ENCODE measurements around the gene SMG6. TPM values are rescaled to one million over a fixed set of nuclear protein-coding genes. Genes with fewer than 3 reads are reported as not detected.
"Not testable (repeated sequence)": the region's sequence is repeated elsewhere in the genome, so short reads cannot be mapped to it uniquely, and the experiment has no call there.

Gene SMG6
- total RNA-seq, 1 experiment from 2014 or later = 36.1 TPM

DNA sequence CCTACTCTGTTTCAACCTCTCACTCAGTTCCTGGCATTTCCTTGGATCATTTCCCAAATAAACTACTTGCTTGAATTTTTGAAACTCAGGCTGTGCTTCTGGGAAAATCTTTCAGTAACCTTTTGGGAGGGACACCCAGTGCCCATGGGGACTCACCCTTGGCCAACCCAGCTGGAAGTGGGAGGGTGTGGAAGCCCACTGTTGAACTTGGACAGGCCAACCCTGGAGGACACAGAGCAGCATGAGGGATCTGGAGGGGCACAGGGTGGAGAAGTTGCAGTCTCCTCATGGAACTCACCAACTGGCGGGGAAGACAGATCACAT, 289.6 kb downstream of the SMG6 start:
- H3K4me3 ChIP-seq (ENCODE audit: low read depth, low read length, poor library complexity, severe bottlenecking) = no peak overlapping the region
- POLR2A ChIA-PET (ENCODE audit: low non-redundant PET) = no interaction called here
- DNase-seq (ENCODE audit: low spot score) = no peak

DNA sequence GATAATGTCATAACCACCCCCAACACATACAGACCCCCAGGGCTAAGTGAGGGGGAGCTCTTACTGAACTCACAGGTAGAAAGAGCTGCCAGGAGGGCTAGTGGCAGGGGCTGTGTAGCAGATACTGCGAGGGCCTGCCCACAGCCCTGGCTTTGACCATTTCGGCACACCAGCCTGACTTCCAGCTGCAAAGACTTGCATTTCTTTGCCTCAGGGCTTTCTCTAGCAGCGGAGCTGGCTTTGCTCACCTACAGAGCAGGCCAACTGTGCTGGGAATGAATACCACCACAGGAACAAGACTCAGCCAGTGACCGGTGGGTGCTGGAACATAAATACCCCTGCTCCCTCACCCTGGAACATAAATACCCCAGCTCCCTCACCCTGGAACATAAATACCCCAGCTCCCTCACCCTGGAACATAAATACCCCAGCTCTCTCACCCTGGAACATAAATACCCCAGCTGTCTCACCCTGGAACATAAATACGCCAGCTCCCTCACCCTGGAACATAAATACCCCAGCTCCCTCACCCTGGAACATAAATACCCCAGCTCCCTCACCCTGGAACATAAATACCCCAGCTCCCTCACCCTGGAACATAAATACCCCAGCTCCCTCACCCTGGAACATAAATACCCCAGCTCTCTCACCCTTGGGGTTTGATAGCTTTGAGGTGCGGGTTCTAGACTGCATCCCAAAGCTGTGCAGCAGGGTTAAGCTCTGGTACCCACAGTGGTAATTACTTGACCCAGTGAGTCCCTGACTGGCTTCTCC, 290.2 kb downstream of the SMG6 start:
- intact Hi-C loops (cut with micrococcal nuclease; ENCODE audit: unreplicated experiment); BruUV-seq (replicated peaks): not testable (repeated sequence)

More for the DNA sequence above, 289.6 kb downstream of the SMG6 start:
- H3K27ac ChIP-seq (ENCODE audit: low read depth, low read length, poor library complexity, severe bottlenecking) = no peak overlapping the region
- H3K27me3 ChIP-seq (replicated peaks; ENCODE audit: insufficient read depth, low read depth, low read length, poor library complexity) = no peaks in the 10 kb centered on the region
- BruUV-seq (replicated peaks) = no TSS peak
- CTCF ChIA-PET = no interaction called here
- intact Hi-C loops (cut with micrococcal nuclease; ENCODE audit: unreplicated experiment) = no loop called here
- H3K4me1 ChIP-seq (ENCODE audit: insufficient read depth, low read length, poor library complexity, severe bottlenecking) = peaks cover 10% of the 10 kb centered on the region
- H3K9me3 ChIP-seq (ENCODE audit: low read depth, low read length, poor library complexity, severe bottlenecking) = no peaks in the 10 kb centered on the region
- H3K36me3 ChIP-seq (ENCODE audit: insufficient read depth, low read length, poor library complexity, severe bottlenecking) = no peaks in the 10 kb centered on the region
- no peak for TF ChIP-seq EZH2 (IDR thresholded peaks at IDR 0.05; ENCODE audit: borderline replicate concordance, low read depth, low read length, poor library complexity, severe bottlenecking)
- TF ChIP-seq, protein P1, sequence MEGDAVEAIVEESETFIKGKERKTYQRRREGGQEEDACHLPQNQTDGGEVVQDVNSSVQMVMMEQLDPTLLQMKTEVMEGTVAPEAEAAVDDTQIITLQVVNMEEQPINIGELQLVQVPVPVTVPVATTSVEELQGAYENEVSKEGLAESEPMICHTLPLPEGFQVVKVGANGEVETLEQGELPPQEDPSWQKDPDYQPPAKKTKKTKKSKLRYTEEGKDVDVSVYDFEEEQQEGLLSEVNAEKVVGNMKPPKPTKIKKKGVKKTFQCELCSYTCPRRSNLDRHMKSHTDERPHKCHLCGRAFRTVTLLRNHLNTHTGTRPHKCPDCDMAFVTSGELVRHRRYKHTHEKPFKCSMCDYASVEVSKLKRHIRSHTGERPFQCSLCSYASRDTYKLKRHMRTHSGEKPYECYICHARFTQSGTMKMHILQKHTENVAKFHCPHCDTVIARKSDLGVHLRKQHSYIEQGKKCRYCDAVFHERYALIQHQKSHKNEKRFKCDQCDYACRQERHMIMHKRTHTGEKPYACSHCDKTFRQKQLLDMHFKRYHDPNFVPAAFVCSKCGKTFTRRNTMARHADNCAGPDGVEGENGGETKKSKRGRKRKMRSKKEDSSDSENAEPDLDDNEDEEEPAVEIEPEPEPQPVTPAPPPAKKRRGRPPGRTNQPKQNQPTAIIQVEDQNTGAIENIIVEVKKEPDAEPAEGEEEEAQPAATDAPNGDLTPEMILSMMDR (conservative IDR thresholded peaks at IDR 0.05; ENCODE audit: low read depth, low read length) = no peak

DNA sequence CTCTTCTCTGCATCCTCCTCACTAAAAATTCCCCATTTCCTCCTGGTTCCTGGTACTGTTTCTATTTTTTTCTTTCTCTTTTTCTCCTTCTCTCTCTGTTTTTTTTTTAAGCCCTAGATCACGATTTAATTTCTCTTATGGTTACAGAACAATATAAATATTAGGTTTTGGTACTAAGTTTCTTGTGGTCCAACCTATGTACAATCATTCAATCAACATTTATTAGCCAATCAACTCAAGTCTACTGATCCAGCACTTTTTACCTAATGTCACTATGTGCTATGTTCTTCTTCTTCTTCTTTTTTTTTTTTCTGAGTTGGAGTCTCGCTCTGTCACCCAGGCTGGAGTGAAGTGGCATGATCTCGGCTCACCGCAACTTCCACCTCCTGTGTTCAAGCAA, 291.1 kb downstream of the SMG6 start:
- H3K4me1 ChIP-seq (ENCODE audit: insufficient read depth, low read length, poor library complexity, severe bottlenecking) = peaks cover 10% of the 10 kb centered on the region
- no peak for DNase-seq (ENCODE audit: low spot score)
- no TSS peak for BruUV-seq (replicated peaks)
- TF ChIP-seq, protein P1 (conservative IDR thresholded peaks at IDR 0.05; ENCODE audit: low read depth, low read length) = no peak
- TF ChIP-seq EZH2 (IDR thresholded peaks at IDR 0.05; ENCODE audit: borderline replicate concordance, low read depth, low read length, poor library complexity, severe bottlenecking) = no peak
- H3K9me3 ChIP-seq (ENCODE audit: low read depth, low read length, poor library complexity, severe bottlenecking) = no peaks in the 10 kb centered on the region
- ChIA-PET CTCF (no interaction called here), POLR2A (ENCODE audit: low non-redundant PET) (no interaction called here)
- H3K27me3 ChIP-seq (replicated peaks; ENCODE audit: insufficient read depth, low read depth, low read length, poor library complexity) = no peaks in the 10 kb centered on the region
- H3K27ac ChIP-seq (ENCODE audit: low read depth, low read length, poor library complexity, severe bottlenecking) = no peak overlapping the region
- intact Hi-C loops (cut with micrococcal nuclease; ENCODE audit: unreplicated experiment) = no loop called here
- H3K36me3 ChIP-seq (ENCODE audit: insufficient read depth, low read length, poor library complexity, severe bottlenecking) = no peaks in the 10 kb centered on the region
- no peak overlapping the region for H3K4me3 ChIP-seq (ENCODE audit: low read depth, low read length, poor library complexity, severe bottlenecking)

More for the DNA sequence above, 290.2 kb downstream of the SMG6 start:
- H3K36me3 ChIP-seq (ENCODE audit: insufficient read depth, low read length, poor library complexity, severe bottlenecking); DNase-seq (ENCODE audit: low spot score); H3K27me3 ChIP-seq (replicated peaks; ENCODE audit: insufficient read depth, low read depth, low read length, poor library complexity); H3K27ac ChIP-seq (ENCODE audit: low read depth, low read length, poor library complexity, severe bottlenecking); H3K9me3 ChIP-seq (ENCODE audit: low read depth, low read length, poor library complexity, severe bottlenecking); POLR2A ChIA-PET (ENCODE audit: low non-redundant PET); H3K4me3 ChIP-seq (ENCODE audit: low read depth, low read length, poor library complexity, severe bottlenecking); CTCF ChIA-PET: not testable (repeated sequence)
- peaks cover 10% of the 10 kb centered on the region for H3K4me1 ChIP-seq (ENCODE audit: insufficient read depth, low read length, poor library complexity, severe bottlenecking)
